HPDE6-E6E7 (cell line): ENCODE results near the gene GRID2IP.
A peak's percentile ranks its signal among the peaks of the same experiment; 100 is the strongest.
"Not testable (repeated sequence)": the region's sequence is repeated elsewhere in the genome, so short reads cannot be mapped to it uniquely, and the experiment has no call there.

Experiments
- DNase-seq: peaks from one replicate; pipeline ENCODE4 v3.0.0; 2011; ENCODE audit warnings: missing footprints; ENCODE audit errors: extremely low spot score

GRID2IP gene

GRCh38 chr7:6487184-6487545 is 64.1 kb downstream of the GRID2IP start:
- DNase-seq = no peak

GRCh38 chr7:6486438-6487183 is 64.7 kb downstream of the GRID2IP start:
- no peak for DNase-seq

DNA sequence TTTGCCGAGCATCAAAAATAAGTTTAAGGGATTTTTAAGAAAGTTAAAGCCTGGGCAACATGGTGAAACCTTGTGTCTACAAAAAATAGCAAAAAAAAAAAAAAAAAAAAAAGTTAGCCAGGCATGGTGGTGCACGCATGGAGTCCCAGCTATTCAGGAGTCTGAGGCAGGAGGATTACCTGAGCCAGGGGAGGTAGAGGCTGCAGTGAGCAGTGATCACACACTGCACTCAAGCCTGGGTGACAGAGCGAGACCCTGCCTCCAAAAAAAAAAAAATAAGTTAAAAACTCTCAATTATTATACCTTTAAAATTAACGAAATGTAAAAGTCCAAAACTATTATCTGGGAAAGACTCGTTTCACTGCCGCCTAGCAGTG is 68.5 kb downstream of the GRID2IP start:
- no peak for DNase-seq

- DNase-seq = no peak
Measured at GRCh38 chr7:6482307-6482706, 69.0 kb downstream of the GRID2IP start.

- DNase-seq = no peak
Measured at GRCh38 chr7:6481445-6481844, 69.8 kb downstream of the GRID2IP start.

GRCh38 chr7:6480323-6480660 is 71.0 kb downstream of the GRID2IP start:
- no peak for DNase-seq

DNA sequence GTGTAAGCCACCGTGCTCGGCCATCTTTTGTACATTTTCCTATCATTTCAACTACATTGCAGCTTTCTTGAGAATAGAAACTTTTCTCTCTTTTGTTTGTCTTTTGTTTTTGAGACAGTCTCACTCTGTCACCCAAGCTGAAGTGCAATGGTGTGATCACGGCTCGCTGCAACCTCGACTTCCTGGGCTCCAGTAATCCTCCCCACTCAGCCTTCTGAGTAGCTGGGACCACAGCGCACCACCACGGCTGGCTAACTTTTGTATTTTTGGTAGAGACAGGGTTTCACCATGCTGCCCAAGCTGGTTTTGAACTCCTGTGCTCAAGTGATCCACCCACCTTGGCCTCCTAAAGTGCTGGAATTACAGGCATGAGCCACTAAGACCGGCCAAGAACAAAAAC is 72.2 kb downstream of the GRID2IP start:
- no peak for DNase-seq

DNA sequence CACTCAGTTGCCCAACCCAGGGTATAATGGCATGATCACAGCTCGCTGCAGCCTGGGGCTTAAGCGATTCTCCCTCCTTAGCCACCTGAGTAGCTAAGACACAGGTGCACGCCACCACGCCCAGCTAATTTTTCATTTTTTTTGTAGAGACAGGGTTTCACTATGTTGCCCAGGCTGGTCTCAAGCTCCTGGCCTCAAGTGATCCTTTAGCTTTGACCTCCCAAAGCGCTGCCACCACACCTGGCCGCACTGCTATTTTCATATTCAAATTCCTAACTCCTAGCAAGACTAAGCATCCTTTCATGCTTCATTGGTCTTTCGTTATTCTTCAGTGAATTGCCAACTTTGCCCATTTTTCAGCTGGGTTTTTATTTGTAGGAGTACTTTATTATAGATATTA is 73.1 kb downstream of the GRID2IP start:
- DNase-seq = no peak

- DNase-seq = no peak
Measured at GRCh38 chr7:6477318-6477660, 74.0 kb downstream of the GRID2IP start.

- no peak for DNase-seq
Measured at GRCh38 chr7:6476596-6477317, 74.5 kb downstream of the GRID2IP start.

- DNase-seq = no peak
Measured at GRCh38 chr7:6475433-6476186, 75.7 kb downstream of the GRID2IP start.

- no peak for DNase-seq
Measured at GRCh38 chr7:6465862-6466261, 85.4 kb downstream of the GRID2IP start.

DNA sequence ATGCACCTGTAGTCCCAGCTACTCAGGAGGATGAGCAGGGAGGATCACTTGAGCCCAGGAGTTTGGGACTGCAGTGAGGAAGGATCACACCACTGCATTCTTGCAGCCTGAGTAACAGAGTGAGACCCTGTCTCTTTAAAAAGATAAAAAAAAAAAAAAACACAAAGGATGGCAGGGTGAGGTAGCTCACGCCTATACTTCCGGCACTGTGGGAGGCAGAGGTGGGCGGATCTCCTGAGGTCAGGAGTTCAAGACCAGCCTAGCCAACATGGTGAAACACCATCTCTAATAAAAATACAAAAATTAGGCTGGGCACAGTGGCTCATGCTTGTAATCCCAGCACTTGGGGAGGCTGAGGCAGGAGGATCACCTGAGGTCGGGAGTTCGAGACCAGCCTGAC is 87.7 kb downstream of the GRID2IP start:
- not testable (repeated sequence) for DNase-seq

DNA sequence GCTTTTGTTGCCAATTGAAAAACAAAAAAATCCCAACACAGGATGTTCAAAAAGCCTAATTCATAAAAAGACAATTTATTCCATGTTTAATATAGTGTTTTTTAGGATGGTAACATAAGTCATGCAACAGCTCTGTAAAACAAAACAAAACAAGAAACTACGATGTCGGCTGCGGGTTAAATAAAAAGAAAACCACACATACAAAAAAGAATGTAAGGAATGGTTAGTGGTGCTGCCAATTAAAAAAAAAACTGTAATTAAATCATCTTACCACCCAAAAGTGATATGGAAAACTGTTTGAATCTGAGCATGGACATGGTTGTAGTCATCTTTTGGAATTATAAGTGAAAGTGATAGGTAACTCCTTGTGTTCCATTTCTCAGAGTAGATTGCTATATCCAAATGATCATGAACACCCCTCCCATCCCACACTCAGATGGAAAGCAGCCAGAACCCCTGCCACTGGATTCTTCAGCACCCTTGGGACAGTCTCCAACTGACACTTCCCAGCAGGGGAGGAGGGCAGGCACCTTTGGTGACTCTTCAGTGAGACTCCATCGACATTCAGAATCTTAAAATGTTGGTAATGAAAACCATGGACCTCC is 89.2 kb downstream of the GRID2IP start:
- DNase-seq = no peak

DNA sequence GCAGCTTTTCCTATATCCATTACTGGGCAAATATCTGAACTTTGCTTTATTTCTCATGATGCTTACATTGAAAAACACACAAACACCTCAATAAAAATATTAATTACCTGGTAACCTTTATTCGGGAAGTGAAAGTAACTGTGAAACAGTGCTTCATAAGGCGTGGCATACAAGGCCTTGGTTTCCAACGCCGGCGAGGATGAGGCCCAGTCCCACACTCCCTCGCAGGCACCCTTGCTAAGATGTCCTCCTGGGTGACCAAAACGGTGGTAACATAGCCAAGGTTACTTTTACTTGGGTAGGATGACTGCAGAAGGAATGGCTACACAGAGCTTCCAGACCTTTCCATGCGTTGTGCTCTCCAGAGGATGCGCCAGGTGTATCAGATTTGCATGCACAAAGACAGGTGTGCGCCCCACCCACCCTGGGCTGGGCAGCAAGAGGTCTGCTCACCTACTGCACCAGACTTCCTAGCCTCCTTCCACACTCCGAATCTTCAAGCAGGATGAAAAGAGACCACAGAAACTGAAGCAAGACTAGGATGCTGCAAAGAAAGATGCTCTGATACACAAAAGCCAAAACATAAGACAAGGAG is 90.2 kb downstream of the GRID2IP start:
- no peak for DNase-seq

DNA sequence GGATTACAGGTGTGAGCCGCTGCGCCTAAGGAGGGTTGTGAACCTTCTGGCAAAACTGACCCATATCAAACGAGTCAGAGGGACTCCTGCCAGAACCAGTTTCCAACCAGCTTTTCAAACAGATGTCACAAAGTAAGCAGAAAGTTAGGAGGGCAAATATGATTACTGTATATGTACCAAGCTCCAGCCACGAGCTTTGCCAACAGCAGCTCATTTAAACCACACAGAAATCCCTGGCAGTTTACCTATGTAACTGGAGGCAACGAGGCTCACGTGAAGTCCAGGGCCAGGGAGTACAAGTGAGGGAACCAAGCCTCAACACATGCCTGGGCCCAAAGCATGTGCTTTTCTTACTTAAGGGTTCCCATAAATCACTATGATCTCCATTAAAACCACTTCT is 91.0 kb downstream of the GRID2IP start:
- DNase-seq = no peak

- DNase-seq = not testable (repeated sequence)
Measured at GRCh38 chr7:6458676-6459075, 92.6 kb downstream of the GRID2IP start.

DNA sequence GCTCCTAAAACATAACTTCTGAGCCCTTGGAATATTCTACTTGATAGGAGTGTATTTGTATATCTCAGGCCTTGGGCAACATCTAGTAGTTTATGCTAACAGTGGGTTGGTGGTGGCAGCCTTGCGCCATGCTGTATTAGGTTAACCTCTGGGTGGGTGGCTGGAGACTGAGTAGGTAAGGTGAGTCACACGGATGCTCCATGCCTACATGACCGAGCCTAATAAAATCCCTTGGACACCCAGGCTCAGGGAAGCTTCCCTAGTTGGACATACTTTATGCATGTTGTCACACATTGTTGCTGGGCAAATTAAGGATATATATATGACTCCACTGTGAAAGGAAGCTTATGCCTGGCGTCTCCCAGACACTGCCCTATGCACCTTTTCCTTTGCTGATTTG is 97.5 kb downstream of the GRID2IP start:
- DNase-seq = peak; percentile 75

- DNase-seq = no peak
Measured at GRCh38 chr7:6451224-6451705, 100.0 kb downstream of the GRID2IP start.

DNA sequence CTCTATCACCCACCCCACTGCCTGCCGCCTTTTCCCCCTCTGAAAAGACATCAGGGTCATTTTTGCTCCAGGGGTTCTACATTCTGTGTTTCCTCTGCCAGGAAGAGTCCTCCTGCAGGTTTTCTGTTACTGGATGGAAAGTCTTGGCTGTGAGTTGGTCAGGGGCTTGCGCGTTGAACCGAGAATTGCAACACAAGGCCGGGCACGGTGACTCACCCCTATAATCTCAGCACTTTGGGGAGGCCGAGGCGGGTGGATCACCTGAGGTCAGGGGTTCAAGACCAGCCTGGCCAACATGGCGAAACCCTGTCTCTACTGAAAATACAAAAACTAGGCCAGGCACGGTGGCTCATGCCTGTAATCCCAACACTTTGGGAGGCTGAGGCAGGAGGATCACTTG is 100.7 kb downstream of the GRID2IP start:
- not testable (repeated sequence) for DNase-seq

DNA sequence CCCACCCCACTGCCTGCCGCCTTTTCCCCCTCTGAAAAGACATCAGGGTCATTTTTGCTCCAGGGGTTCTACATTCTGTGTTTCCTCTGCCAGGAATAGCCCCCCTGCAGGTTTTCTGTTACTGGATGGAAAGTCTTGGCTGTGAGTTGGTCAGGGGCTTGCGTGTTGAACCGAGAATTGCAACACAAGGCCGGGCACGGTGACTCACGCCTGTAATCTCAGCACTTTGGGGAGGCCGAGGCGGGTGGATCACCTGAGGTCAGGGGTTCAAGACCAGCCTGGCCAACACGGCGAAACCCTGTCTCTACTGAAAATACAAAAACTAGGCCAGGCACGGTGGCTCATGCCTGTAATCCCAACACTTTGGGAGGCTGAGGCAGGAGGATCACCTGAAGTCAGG is 101.4 kb downstream of the GRID2IP start:
- not testable (repeated sequence) for DNase-seq

- no peak for DNase-seq
Measured at GRCh38 chr7:6448943-6449543, 102.2 kb downstream of the GRID2IP start.
